ENCODE results near the gene PI4KA.
A peak's percentile ranks its signal among the peaks of the same experiment; 100 is the strongest.

The PI4KA gene

GRCh38 chr22:20889904-20890540 lies 31.4 kb upstream of the PI4KA start:
- no peak overlapping the region for H3K9ac ChIP-seq (ENCODE audit: low read depth, low read length)
- peaks cover 3% of the 10 kb centered on the region for H3K36me3 ChIP-seq (ENCODE audit: control insufficient read depth, insufficient read depth, low read length)
- no peak overlapping the region for H3K4me3 ChIP-seq (ENCODE audit: low read depth, low read length)
- H3K9me3 ChIP-seq (ENCODE audit: control insufficient read depth, insufficient read depth, low read length) = no peaks in the 10 kb centered on the region
- no peaks in the 10 kb centered on the region for H3K27me3 ChIP-seq (ENCODE audit: control insufficient read depth, insufficient read depth, low read length)
- peaks cover 3% of the 10 kb centered on the region for H3K4me1 ChIP-seq (ENCODE audit: control insufficient read depth, insufficient read depth, low read length)

GRCh38 chr22:20889025-20889704 lies 30.6 kb upstream of the PI4KA start:
- no peak overlapping the region for H3K4me3 ChIP-seq (ENCODE audit: low read depth, low read length)
- H3K9me3 ChIP-seq (ENCODE audit: control insufficient read depth, insufficient read depth, low read length) = no peaks in the 10 kb centered on the region
- no peak overlapping the region for H3K9ac ChIP-seq (ENCODE audit: low read depth, low read length)
- H3K4me1 ChIP-seq (ENCODE audit: control insufficient read depth, insufficient read depth, low read length) = peaks cover 3% of the 10 kb centered on the region
- no peaks in the 10 kb centered on the region for H3K27me3 ChIP-seq (ENCODE audit: control insufficient read depth, insufficient read depth, low read length)
- H3K36me3 ChIP-seq (ENCODE audit: control insufficient read depth, insufficient read depth, low read length) = peaks cover 3% of the 10 kb centered on the region

GRCh38 chr22:20887375-20887774 lies 28.8 kb upstream of the PI4KA start:
- H3K36me3 ChIP-seq (ENCODE audit: control insufficient read depth, insufficient read depth, low read length) = peaks cover 7% of the 10 kb centered on the region
- H3K27me3 ChIP-seq (ENCODE audit: control insufficient read depth, insufficient read depth, low read length) = no peaks in the 10 kb centered on the region
- peaks cover 3% of the 10 kb centered on the region for H3K4me1 ChIP-seq (ENCODE audit: control insufficient read depth, insufficient read depth, low read length)
- H3K9ac ChIP-seq (ENCODE audit: low read depth, low read length) = no peak overlapping the region
- H3K4me3 ChIP-seq (ENCODE audit: low read depth, low read length) = no peak overlapping the region
- H3K9me3 ChIP-seq (ENCODE audit: control insufficient read depth, insufficient read depth, low read length) = no peaks in the 10 kb centered on the region

GRCh38 chr22:20885557-20886323 lies 27.1 kb upstream of the PI4KA start:
- H3K36me3 ChIP-seq (ENCODE audit: control insufficient read depth, insufficient read depth, low read length) = peaks cover 7% of the 10 kb centered on the region
- H3K9ac ChIP-seq (ENCODE audit: low read depth, low read length) = no peak overlapping the region
- H3K9me3 ChIP-seq (ENCODE audit: control insufficient read depth, insufficient read depth, low read length) = no peaks in the 10 kb centered on the region
- H3K27me3 ChIP-seq (ENCODE audit: control insufficient read depth, insufficient read depth, low read length) = no peaks in the 10 kb centered on the region
- H3K4me3 ChIP-seq (ENCODE audit: low read depth, low read length) = peak overlapping the region; percentile 30
- peaks cover 3% of the 10 kb centered on the region for H3K4me1 ChIP-seq (ENCODE audit: control insufficient read depth, insufficient read depth, low read length)

GRCh38 chr22:20885017-20885556 lies 26.5 kb upstream of the PI4KA start:
- Histone ChIP-seq H3K9me3 (ENCODE audit: control insufficient read depth, insufficient read depth, low read length) (no peaks in the 10 kb centered on the region), H3K4me3 (ENCODE audit: low read depth, low read length) (no peak overlapping the region), H3K4me1 (ENCODE audit: control insufficient read depth, insufficient read depth, low read length) (peaks cover 3% of the 10 kb centered on the region), H3K36me3 (ENCODE audit: control insufficient read depth, insufficient read depth, low read length) (peaks cover 7% of the 10 kb centered on the region), H3K9ac (ENCODE audit: low read depth, low read length) (no peak overlapping the region), H3K27me3 (ENCODE audit: control insufficient read depth, insufficient read depth, low read length) (no peaks in the 10 kb centered on the region)

- no peak overlapping the region for H3K9ac ChIP-seq (ENCODE audit: low read depth, low read length)
- H3K4me1 ChIP-seq (ENCODE audit: control insufficient read depth, insufficient read depth, low read length) = peaks cover 3% of the 10 kb centered on the region
- peaks cover 7% of the 10 kb centered on the region for H3K36me3 ChIP-seq (ENCODE audit: control insufficient read depth, insufficient read depth, low read length)
- no peaks in the 10 kb centered on the region for H3K9me3 ChIP-seq (ENCODE audit: control insufficient read depth, insufficient read depth, low read length)
- no peak overlapping the region for H3K4me3 ChIP-seq (ENCODE audit: low read depth, low read length)
- no peaks in the 10 kb centered on the region for H3K27me3 ChIP-seq (ENCODE audit: control insufficient read depth, insufficient read depth, low read length)
These were observed 25.8 kb upstream of the PI4KA start for GRCh38 chr22:20884454-20884853.

GRCh38 chr22:20882855-20883254 lies 24.2 kb upstream of the PI4KA start:
- Histone ChIP-seq H3K27me3 (ENCODE audit: control insufficient read depth, insufficient read depth, low read length) (no peaks in the 10 kb centered on the region), H3K9ac (ENCODE audit: low read depth, low read length) (no peak overlapping the region), H3K4me3 (ENCODE audit: low read depth, low read length) (no peak overlapping the region), H3K36me3 (ENCODE audit: control insufficient read depth, insufficient read depth, low read length) (peaks cover 4% of the 10 kb centered on the region), H3K4me1 (ENCODE audit: control insufficient read depth, insufficient read depth, low read length) (peaks cover 3% of the 10 kb centered on the region), H3K9me3 (ENCODE audit: control insufficient read depth, insufficient read depth, low read length) (no peaks in the 10 kb centered on the region)

GRCh38 chr22:20881869-20882815 lies 23.5 kb upstream of the PI4KA start:
- Histone ChIP-seq H3K36me3 (ENCODE audit: control insufficient read depth, insufficient read depth, low read length) (peaks cover 4% of the 10 kb centered on the region), H3K9ac (ENCODE audit: low read depth, low read length) (no peak overlapping the region), H3K9me3 (ENCODE audit: control insufficient read depth, insufficient read depth, low read length) (no peaks in the 10 kb centered on the region), H3K27me3 (ENCODE audit: control insufficient read depth, insufficient read depth, low read length) (no peaks in the 10 kb centered on the region), H3K4me1 (ENCODE audit: control insufficient read depth, insufficient read depth, low read length) (peaks cover 3% of the 10 kb centered on the region), H3K4me3 (ENCODE audit: low read depth, low read length) (no peak overlapping the region)

- Histone ChIP-seq H3K4me1 (ENCODE audit: control insufficient read depth, insufficient read depth, low read length) (peaks cover 3% of the 10 kb centered on the region), H3K9me3 (ENCODE audit: control insufficient read depth, insufficient read depth, low read length) (no peaks in the 10 kb centered on the region), H3K27me3 (ENCODE audit: control insufficient read depth, insufficient read depth, low read length) (no peaks in the 10 kb centered on the region), H3K9ac (ENCODE audit: low read depth, low read length) (no peak overlapping the region), H3K36me3 (ENCODE audit: control insufficient read depth, insufficient read depth, low read length) (peaks cover 4% of the 10 kb centered on the region), H3K4me3 (ENCODE audit: low read depth, low read length) (no peak overlapping the region)
These were observed 22.6 kb upstream of the PI4KA start for GRCh38 chr22:20881231-20881630.

GRCh38 chr22:20877715-20878114 lies 19.1 kb upstream of the PI4KA start:
- H3K36me3 ChIP-seq (ENCODE audit: control insufficient read depth, insufficient read depth, low read length) = peaks cover 3% of the 10 kb centered on the region
- no peaks in the 10 kb centered on the region for H3K4me1 ChIP-seq (ENCODE audit: control insufficient read depth, insufficient read depth, low read length)
- no peak overlapping the region for H3K9ac ChIP-seq (ENCODE audit: low read depth, low read length)
- no peak overlapping the region for H3K4me3 ChIP-seq (ENCODE audit: low read depth, low read length)
- no peaks in the 10 kb centered on the region for H3K9me3 ChIP-seq (ENCODE audit: control insufficient read depth, insufficient read depth, low read length)
- H3K27me3 ChIP-seq (ENCODE audit: control insufficient read depth, insufficient read depth, low read length) = no peaks in the 10 kb centered on the region

- H3K9me3 ChIP-seq (ENCODE audit: control insufficient read depth, insufficient read depth, low read length) = no peaks in the 10 kb centered on the region
- H3K4me1 ChIP-seq (ENCODE audit: control insufficient read depth, insufficient read depth, low read length) = no peaks in the 10 kb centered on the region
- no peak overlapping the region for H3K9ac ChIP-seq (ENCODE audit: low read depth, low read length)
- H3K36me3 ChIP-seq (ENCODE audit: control insufficient read depth, insufficient read depth, low read length) = peaks cover 3% of the 10 kb centered on the region
- H3K4me3 ChIP-seq (ENCODE audit: low read depth, low read length) = no peak overlapping the region
- H3K27me3 ChIP-seq (ENCODE audit: control insufficient read depth, insufficient read depth, low read length) = no peaks in the 10 kb centered on the region
These were observed 16.7 kb upstream of the PI4KA start for GRCh38 chr22:20875296-20875695.

Measured in iPS-15b (cell line).